OCI-LY1 (cell line): Measurements from ENCODE around the gene KIR2DL1.

Source experiments
- EZH2 ChIP-seq: fragments of 200-600 bp; sonication (generic), shearing (Covaris generic); IDR thresholded peaks from 2 replicates; pipeline ENCODE4 v1.8.0; 2017; ENCODE audit warnings: borderline replicate concordance, mixed run types, mild to moderate bottlenecking, antibody characterized with exemption, low read length, moderate library complexity, mixed read lengths
- TF ChIP-seq, protein P1 (sequence below): fragments of 200-600 bp; sonication (generic), shearing (Covaris generic); IDR thresholded peaks from 2 replicates; pipeline ENCODE4 v1.5.1; 2017; ENCODE audit warnings: mild to moderate bottlenecking, antibody characterized with exemption, low read length, moderate library complexity, mixed read lengths

- TF ChIP-seq, protein P1, sequence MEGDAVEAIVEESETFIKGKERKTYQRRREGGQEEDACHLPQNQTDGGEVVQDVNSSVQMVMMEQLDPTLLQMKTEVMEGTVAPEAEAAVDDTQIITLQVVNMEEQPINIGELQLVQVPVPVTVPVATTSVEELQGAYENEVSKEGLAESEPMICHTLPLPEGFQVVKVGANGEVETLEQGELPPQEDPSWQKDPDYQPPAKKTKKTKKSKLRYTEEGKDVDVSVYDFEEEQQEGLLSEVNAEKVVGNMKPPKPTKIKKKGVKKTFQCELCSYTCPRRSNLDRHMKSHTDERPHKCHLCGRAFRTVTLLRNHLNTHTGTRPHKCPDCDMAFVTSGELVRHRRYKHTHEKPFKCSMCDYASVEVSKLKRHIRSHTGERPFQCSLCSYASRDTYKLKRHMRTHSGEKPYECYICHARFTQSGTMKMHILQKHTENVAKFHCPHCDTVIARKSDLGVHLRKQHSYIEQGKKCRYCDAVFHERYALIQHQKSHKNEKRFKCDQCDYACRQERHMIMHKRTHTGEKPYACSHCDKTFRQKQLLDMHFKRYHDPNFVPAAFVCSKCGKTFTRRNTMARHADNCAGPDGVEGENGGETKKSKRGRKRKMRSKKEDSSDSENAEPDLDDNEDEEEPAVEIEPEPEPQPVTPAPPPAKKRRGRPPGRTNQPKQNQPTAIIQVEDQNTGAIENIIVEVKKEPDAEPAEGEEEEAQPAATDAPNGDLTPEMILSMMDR = no peak
- no peak for TF ChIP-seq EZH2
These were observed 41.4 kb upstream of the KIR2DL1 start for GRCh38 chr19:54728167-54728566.
